Raji (cell line): ENCODE measurements around the gene CLIC6.

Experiments
- POLR2A ChIP-seq: IDR thresholded peaks from 2 replicates; pipeline ENCODE4 v1.6.1; 2011; ENCODE audit warnings: low read depth, low read length, control low read depth; ENCODE audit not compliant: insufficient read depth

The CLIC6 gene

GRCh38 chr21:34668803-34669148 lies at the start of gene CLIC6:
Gene CLIC6 (plus strand): TSS chr21:34668994. CDS start chr21:34669389, 395 bp downstream.
- TF ChIP-seq POLR2A: no peak

- TF ChIP-seq POLR2A: no peak
These were observed 48.7 kb upstream of the CLIC6 start for GRCh38 chr21:34619841-34620665.

- no peak for TF ChIP-seq POLR2A
These were observed 47.1 kb upstream of the CLIC6 start for GRCh38 chr21:34621434-34622350.

GRCh38 chr21:34623516-34623915 lies 45.3 kb upstream of the CLIC6 start:
- no peak for TF ChIP-seq POLR2A

GRCh38 chr21:34625030-34625593 lies 43.7 kb upstream of the CLIC6 start:
- no peak for TF ChIP-seq POLR2A

- TF ChIP-seq POLR2A: no peak
These were observed 42.7 kb upstream of the CLIC6 start for GRCh38 chr21:34626131-34626530.

- TF ChIP-seq POLR2A: no peak
These were observed 38.2 kb upstream of the CLIC6 start for GRCh38 chr21:34630536-34631143.

- no peak for TF ChIP-seq POLR2A
These were observed 36.3 kb upstream of the CLIC6 start for GRCh38 chr21:34632498-34632897.

- no peak for TF ChIP-seq POLR2A
These were observed 33.5 kb upstream of the CLIC6 start for GRCh38 chr21:34635307-34635706.

GRCh38 chr21:34636961-34637360 lies 31.8 kb upstream of the CLIC6 start:
- no peak for TF ChIP-seq POLR2A

GRCh38 chr21:34639250-34639649 lies 29.5 kb upstream of the CLIC6 start:
- no peak for TF ChIP-seq POLR2A

- TF ChIP-seq POLR2A: no peak
These were observed 28.7 kb upstream of the CLIC6 start for GRCh38 chr21:34639882-34640788.

GRCh38 chr21:34640858-34641257 lies 27.9 kb upstream of the CLIC6 start:
- TF ChIP-seq POLR2A: no peak
